GM06990 (cell line): ENCODE measurements around the gene C11orf42.
"Not testable (repeated sequence)": the region's sequence is repeated elsewhere in the genome, so short reads cannot be mapped to it uniquely, and the experiment has no call there.

Experiments used
- DNase-seq: peaks from one replicate; pipeline ENCODE4 v3.0.0-alpha.2; 2011; ENCODE audit not compliant: insufficient read length; ENCODE audit errors: extremely low read depth
- H3K27me3 ChIP-seq: replicated peaks from 2 replicates; pipeline ENCODE4 v1.6.0; 2011; ENCODE audit warnings: low read length; ENCODE audit not compliant: control insufficient read depth, insufficient read depth
- H3K36me3 ChIP-seq: 2 replicates; pipeline ENCODE4 v1.5.1; 2011; ENCODE audit warnings: low read length; ENCODE audit not compliant: control insufficient read depth, insufficient read depth
- H3K4me3 ChIP-seq: replicated peaks from 2 replicates; pipeline ENCODE4 v1.5.1; 2011; ENCODE audit warnings: low read depth, mild to moderate bottlenecking, control low read depth, low read length
- CTCF ChIP-seq: IDR thresholded peaks from 2 replicates; pipeline ENCODE4 v1.5.1; 2011; ENCODE audit warnings: low read length, control low read depth, mild to moderate bottlenecking, inconsistent platforms; ENCODE audit not compliant: insufficient read depth, poor library complexity, severe bottlenecking

C11orf42 gene

DNA sequence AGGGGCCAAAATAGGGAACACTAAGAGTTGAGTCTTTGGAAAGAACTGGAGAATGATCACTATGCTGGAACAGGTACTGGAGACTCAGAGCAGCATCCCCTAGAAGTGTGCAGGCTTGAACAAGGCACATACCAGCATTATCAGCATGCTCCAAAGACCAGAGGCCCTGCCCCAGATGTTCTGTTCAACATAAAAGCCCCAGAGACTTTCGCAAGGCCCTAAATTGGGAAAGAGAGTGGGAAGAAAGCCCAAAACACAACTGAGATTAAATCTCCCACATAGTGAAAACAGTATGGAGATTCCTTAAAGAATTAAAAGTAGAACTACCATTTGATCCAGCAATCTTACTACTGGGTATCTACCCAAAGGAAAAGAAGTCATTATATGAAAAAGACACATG is 42.9 kb downstream of the C11orf42 start:
- H3K4me3 ChIP-seq = no peak overlapping the region
- H3K36me3 ChIP-seq = no peaks in the 10 kb centered on the region
- no peak for DNase-seq
- TF ChIP-seq CTCF = no peak
- H3K27me3 ChIP-seq = no peaks in the 10 kb centered on the region

GRCh38 chr11:6248897-6249296 is 43.5 kb downstream of the C11orf42 start:
- not testable (repeated sequence) for H3K36me3 ChIP-seq, H3K27me3 ChIP-seq, H3K4me3 ChIP-seq, DNase-seq

DNA sequence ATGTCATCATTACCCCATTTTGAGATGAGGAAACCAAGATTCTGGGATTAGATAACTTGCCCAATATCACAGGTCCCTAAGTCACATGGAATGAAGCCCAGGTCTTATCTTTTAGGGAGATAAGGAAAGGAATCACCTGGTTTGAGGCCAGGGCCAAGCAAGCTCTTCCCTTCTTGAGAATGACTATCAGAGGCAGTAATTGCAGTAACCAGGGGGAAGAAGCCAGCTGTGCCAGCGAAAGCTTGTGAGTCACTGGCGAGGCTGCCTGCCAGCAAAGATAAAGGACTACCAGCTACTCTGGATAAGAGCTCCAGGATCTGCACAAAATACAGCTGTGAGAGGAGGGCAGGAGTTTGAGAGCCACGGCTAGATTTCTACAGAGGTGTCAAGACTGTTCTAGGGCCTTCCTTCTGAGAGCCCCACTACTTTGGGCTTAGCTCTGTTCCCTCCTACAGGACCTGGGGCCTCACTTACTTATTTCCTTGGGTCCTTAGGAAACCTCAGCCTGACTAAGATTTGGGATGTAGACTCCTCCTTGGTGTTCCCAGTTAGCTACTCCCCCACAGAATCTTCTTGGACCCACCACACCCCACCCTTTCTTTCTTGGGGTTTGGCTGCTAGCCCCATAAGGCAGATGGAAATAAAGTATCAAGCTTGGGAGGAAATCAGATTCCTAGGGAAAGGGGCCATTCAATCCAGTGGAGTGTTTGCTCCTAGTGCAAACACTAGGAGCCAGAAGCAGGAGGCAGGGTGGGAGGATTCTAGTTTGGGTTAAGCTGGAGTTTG is 44.6 kb downstream of the C11orf42 start:
- no peaks in the 10 kb centered on the region for H3K36me3 ChIP-seq
- H3K4me3 ChIP-seq = no peak overlapping the region
- no peak for TF ChIP-seq CTCF
- H3K27me3 ChIP-seq = no peaks in the 10 kb centered on the region
- DNase-seq = no peak

- Histone ChIP-seq H3K4me3 (no peak overlapping the region), H3K36me3 (no peaks in the 10 kb centered on the region), H3K27me3 (no peaks in the 10 kb centered on the region)
- no peak for DNase-seq
- TF ChIP-seq CTCF = peak; percentile 89
Measured at GRCh38 chr11:6251120-6251733, 45.9 kb downstream of the C11orf42 start.

DNA sequence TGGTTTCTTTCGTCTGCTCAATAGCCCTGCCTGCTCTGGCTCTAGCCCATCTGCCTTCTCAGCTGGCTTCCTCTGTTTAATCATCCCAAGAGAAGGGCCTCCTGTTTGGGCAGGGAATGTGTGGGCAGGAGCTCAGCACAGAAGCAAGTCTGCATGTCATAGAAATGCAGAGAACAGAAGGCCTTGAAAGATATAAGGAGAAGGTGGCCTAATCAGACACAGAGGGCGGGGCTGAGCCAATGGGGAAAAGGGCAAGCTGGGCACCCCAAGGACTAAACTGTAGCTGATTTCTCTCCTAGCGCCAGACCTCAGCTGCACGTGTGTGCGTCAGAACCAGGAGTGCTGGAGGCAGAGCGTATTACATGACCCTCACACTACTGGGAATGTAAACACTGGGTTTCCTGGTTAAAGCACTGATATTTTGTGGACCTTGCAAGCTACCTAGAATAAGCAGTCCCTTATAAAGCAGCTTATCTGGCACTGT is 46.7 kb downstream of the C11orf42 start:
- H3K36me3 ChIP-seq = no peaks in the 10 kb centered on the region
- no peaks in the 10 kb centered on the region for H3K27me3 ChIP-seq
- H3K4me3 ChIP-seq = no peak overlapping the region
- no peak for TF ChIP-seq CTCF
- DNase-seq = no peak

DNA sequence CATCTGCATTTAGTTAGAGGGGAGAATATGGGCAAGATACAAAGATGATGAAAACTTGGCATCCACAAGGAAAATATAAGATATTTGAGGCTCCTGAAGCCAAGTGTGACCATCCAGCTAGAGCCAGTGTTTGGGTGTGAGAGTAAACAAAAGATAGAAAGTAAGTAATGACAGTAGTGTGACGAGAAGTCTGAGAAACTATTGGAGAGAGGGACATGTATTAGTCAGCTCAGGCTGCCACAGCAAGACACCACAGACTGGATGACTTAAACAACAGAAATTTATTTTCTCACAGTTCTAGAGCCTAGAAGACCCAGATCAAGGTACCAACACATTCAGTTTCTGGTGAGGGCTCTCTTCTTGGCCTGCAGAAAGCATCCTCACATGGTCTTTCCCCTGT is 47.8 kb downstream of the C11orf42 start:
- no peak for DNase-seq
- no peak for TF ChIP-seq CTCF
- H3K4me3 ChIP-seq = no peak overlapping the region
- no peaks in the 10 kb centered on the region; the same call in 1 of the 2 replicates for H3K27me3 ChIP-seq
- H3K36me3 ChIP-seq = no peaks in the 10 kb centered on the region
